H9 (cell line): ENCODE results near the gene ARFIP1. TPM values are rescaled to one million over a fixed set of nuclear protein-coding genes. Genes with fewer than 3 reads are reported as not detected.

ENCODE experiments used
- DNase-seq: peaks from one replicate; pipeline ENCODE4 v3.0.0-alpha.2; 2017
- H2AFZ ChIP-seq: one replicate; pipeline ENCODE4 v1.6.1; 2013; ENCODE audit warnings: mild to moderate bottlenecking, low read length, control low read depth, moderate library complexity
- H2AK5ac ChIP-seq: 2 replicates; pipeline ENCODE4 v1.6.1; 2013; ENCODE audit warnings: low read length, control low read depth, mixed read lengths; ENCODE audit not compliant: insufficient read length
- H2BK120ac ChIP-seq: one replicate; pipeline ENCODE4 v1.6.1; 2013; ENCODE audit warnings: low read depth, mild to moderate bottlenecking, low read length, control low read depth, inconsistent platforms; ENCODE audit not compliant: poor library complexity, severe bottlenecking
- H2BK12ac ChIP-seq: 2 replicates; pipeline ENCODE4 v1.6.1; 2013; ENCODE audit warnings: low read length, control low read depth, mixed read lengths, low read depth; ENCODE audit not compliant: insufficient read length
- H2BK15ac ChIP-seq: 2 replicates; pipeline ENCODE4 v1.6.1; 2013; ENCODE audit warnings: low read depth, low read length, control low read depth
- H2BK20ac ChIP-seq: one replicate; pipeline ENCODE4 v1.6.1; 2013; ENCODE audit warnings: low read depth, mild to moderate bottlenecking, low read length, control low read depth, inconsistent platforms; ENCODE audit not compliant: poor library complexity, severe bottlenecking
- H2BK5ac ChIP-seq: 2 replicates; pipeline ENCODE4 v1.6.1; 2013; ENCODE audit warnings: low read length, control low read depth, mixed read lengths; ENCODE audit not compliant: insufficient read length
- H3K14ac ChIP-seq: 2 replicates; pipeline ENCODE4 v1.6.1; 2013; ENCODE audit warnings: low read length, control low read depth; ENCODE audit not compliant: insufficient read depth
- H3K18ac ChIP-seq: 2 replicates; pipeline ENCODE4 v1.6.1; 2013; ENCODE audit warnings: low read depth, mild to moderate bottlenecking, mixed read lengths, low read length, control low read depth; ENCODE audit not compliant: insufficient read length
- H3K23ac ChIP-seq: 2 replicates; pipeline ENCODE4 v1.6.1; 2013; ENCODE audit warnings: low read length, control low read depth, mixed read lengths, low read depth; ENCODE audit not compliant: insufficient read length
- H3K23me2 ChIP-seq: 2 replicates; pipeline ENCODE4 v1.6.1; 2013; ENCODE audit warnings: low read depth, mild to moderate bottlenecking, mixed read lengths, low read length, control low read depth; ENCODE audit not compliant: insufficient read length, poor library complexity, severe bottlenecking
- H3K27ac ChIP-seq: 2 replicates; pipeline ENCODE4 v1.5.1; 2013; ENCODE audit warnings: low read length, control low read depth, mixed read lengths, low read depth; ENCODE audit not compliant: insufficient read length
- H3K27me3 ChIP-seq: 2 replicates; pipeline ENCODE4 v1.6.1; 2013; ENCODE audit warnings: low read length, control low read depth, inconsistent platforms; ENCODE audit not compliant: insufficient read depth
- H3K4ac ChIP-seq: 2 replicates; pipeline ENCODE4 v1.6.1; 2013; ENCODE audit warnings: low read depth, mild to moderate bottlenecking, control low read depth, inconsistent platforms, low read length, moderate library complexity
- H3K4me1 ChIP-seq: 2 replicates; pipeline ENCODE4 v1.6.1; 2013; ENCODE audit warnings: low read length, control low read depth, inconsistent platforms; ENCODE audit not compliant: insufficient read depth
- H3K4me2 ChIP-seq: 2 replicates; pipeline ENCODE4 v1.6.1; 2013; ENCODE audit warnings: low read length, control low read depth, mixed read lengths; ENCODE audit not compliant: insufficient read length, insufficient read depth
- H3K56ac ChIP-seq: 2 replicates; pipeline ENCODE4 v1.6.1; 2013; ENCODE audit warnings: low read depth, mild to moderate bottlenecking, mixed read lengths, low read length, control low read depth; ENCODE audit not compliant: insufficient read length
- H3K79me1 ChIP-seq: 2 replicates; pipeline ENCODE4 v1.6.1; 2013; ENCODE audit warnings: low read depth, mild to moderate bottlenecking, moderate library complexity, low read length, control low read depth, inconsistent platforms; ENCODE audit not compliant: insufficient read depth, poor library complexity, severe bottlenecking
- H3K79me2 ChIP-seq: 2 replicates; pipeline ENCODE4 v1.6.1; 2013; ENCODE audit warnings: low read length, control low read depth, inconsistent platforms; ENCODE audit not compliant: insufficient read depth
- H3K9ac ChIP-seq: 2 replicates; pipeline ENCODE4 v1.6.1; 2013; ENCODE audit warnings: low read length, control low read depth, mixed read lengths; ENCODE audit not compliant: insufficient read length; ENCODE audit errors: extremely low read depth
- H3K9me3 ChIP-seq: one replicate; pipeline ENCODE4 v1.6.1; 2013; ENCODE audit warnings: low read depth, low read length, inconsistent platforms; ENCODE audit not compliant: control insufficient read depth
- H3T11ph ChIP-seq: one replicate; pipeline ENCODE4 v1.6.1; 2013; ENCODE audit warnings: mild to moderate bottlenecking, low read length, control low read depth, inconsistent platforms
- H4K20me1 ChIP-seq: one replicate; pipeline ENCODE4 v1.6.1; 2013; ENCODE audit not compliant: control insufficient read depth, insufficient read length, insufficient read depth
- H4K5ac ChIP-seq: 2 replicates; pipeline ENCODE4 v1.6.1; 2013; ENCODE audit warnings: low read depth, mild to moderate bottlenecking, mixed read lengths, low read length, control low read depth; ENCODE audit not compliant: insufficient read length
- H4K8ac ChIP-seq: replicated peaks from 2 replicates; pipeline ENCODE4 v1.6.1; 2013; ENCODE audit warnings: low read length, control low read depth, mixed read lengths, low read depth; ENCODE audit not compliant: insufficient read length
- H4K91ac ChIP-seq: 2 replicates; pipeline ENCODE4 v1.6.1; 2013; ENCODE audit warnings: low read depth, mild to moderate bottlenecking, moderate library complexity, mixed read lengths, low read length, control low read depth; ENCODE audit not compliant: insufficient read length
- H3K27ac Mint-ChIP-seq, 3 experiments: 2 replicates in 2 of 3; 3 replicates in 1 of 3; pipeline ENCODE4 v1.8.0; 2020 to 2021; ENCODE audit warnings: mixed read lengths in 3 of 3, mild to moderate bottlenecking in 1 of 3, moderate library complexity in 1 of 3
- H3K27me3 Mint-ChIP-seq: 2 replicates; pipeline ENCODE4 v1.8.0; 2021; ENCODE audit warnings: low read depth, mild to moderate bottlenecking, moderate library complexity, mixed read lengths
- H3K36me3 Mint-ChIP-seq, 3 experiments: 2 replicates in 2 of 3; 3 replicates in 1 of 3; pipeline ENCODE4 v1.8.0; 2020 to 2021; ENCODE audit warnings: low read depth in 3 of 3, mixed read lengths in 3 of 3; ENCODE audit not compliant: insufficient read depth in 1 of 3
- H3K4me1 Mint-ChIP-seq, 2 experiments: 2 replicates each; pipeline ENCODE4 v1.8.0; 2020; ENCODE audit warnings: mixed read lengths in 2 of 2
- H3K4me3 Mint-ChIP-seq, 2 experiments: 2 replicates in 1 of 2; 3 replicates in 1 of 2; pipeline ENCODE4 v1.8.0; 2020 to 2021; ENCODE audit warnings: mild to moderate bottlenecking in 2 of 2, mixed read lengths in 2 of 2, moderate library complexity in 1 of 2
- H3K9me3 Mint-ChIP-seq, 2 experiments: 2 replicates in 1 of 2; 3 replicates in 1 of 2; pipeline ENCODE4 v1.8.0; 2020; ENCODE audit warnings: mild to moderate bottlenecking in 2 of 2, mixed read lengths in 2 of 2, moderate library complexity in 1 of 2
- CTCF ChIP-seq: fragments of 200-600 bp; sonication (generic); conservative IDR thresholded peaks from 3 replicates; pipeline ENCODE4 v1.8.0; 2021; ENCODE audit warnings: antibody characterized with exemption, mild to moderate bottlenecking
- WGBS: extraction: QIAGEN DNeasy Blood & Tissue Kit; methylation state at CpG from one replicate; pipeline ENCODE4 v1.1.7; 2013; ENCODE audit warnings: missing lambda C conversion rate, low lambda C conversion rate, mixed read lengths; ENCODE audit not compliant: insufficient read length; ENCODE audit errors: extremely low coverage; 5-methylcytosine and 5-hydroxymethylcytosine counted together
- total RNA-seq: library from RNA; stranded (reverse); gene quantifications from 2 replicates; pipeline ENCODE4 v1.2.1, GENCODE V29; 2021

The ARFIP1 gene
- total RNA-seq, 1 experiment from 2014 or later: 30.8 TPM

- H3K4me3 Mint-ChIP-seq: no peak overlapping the region
- Histone ChIP-seq H2BK15ac (no peak overlapping the region), H3K4me2 (no peak overlapping the region), H4K91ac (no peak overlapping the region), H3K4me1 (no peaks in the 10 kb centered on the region; the same call in 1 of the 2 replicates), H4K20me1 (no peaks in the 10 kb centered on the region), H3K23me2 (no peaks in the 10 kb centered on the region), H3K9ac (no peak overlapping the region), H2BK5ac (no peak overlapping the region), H2BK120ac (no peak overlapping the region), H3T11ph (no peak overlapping the region), H3K27ac (no peak overlapping the region), H4K8ac (no peak overlapping the region), H3K18ac (no peak overlapping the region), H3K79me2 (no peaks in the 10 kb centered on the region), H3K14ac (no peak overlapping the region), H3K27me3 (no peaks in the 10 kb centered on the region), H2AFZ (no peak overlapping the region), H3K79me1 (no peaks in the 10 kb centered on the region), H3K56ac (no peak overlapping the region), H3K9me3 (no peaks in the 10 kb centered on the region), H3K4ac (no peak overlapping the region), H4K5ac (no peak overlapping the region), H2BK12ac (no peak overlapping the region), H2BK20ac (no peak overlapping the region), H2AK5ac (no peak overlapping the region), H3K23ac (no peak overlapping the region)
- no peak overlapping the region for H3K27ac Mint-ChIP-seq
- no peak for DNase-seq
- peaks cover 7 to 11% of the 10 kb centered on the region in 2 experiments; a peak in 3 of 4 replicates for H3K4me1 Mint-ChIP-seq
- no peak for TF ChIP-seq CTCF
- H3K9me3 Mint-ChIP-seq: no peaks in the 10 kb centered on the region
- no CpG with 5 or more reads among the region's 3 CpGs for WGBS
- H3K27me3 Mint-ChIP-seq: no peaks in the 10 kb centered on the region
- peaks cover 4 to 15% (median 8%) of the 10 kb centered on the region in 3 experiments for H3K36me3 Mint-ChIP-seq
These were observed 121.5 kb downstream of the ARFIP1 start for GRCh38 chr4:152901205-152901604.
